Natural killer cell (primary cell): ENCODE results near the gene KIF5C. TPM values are rescaled to one million over a fixed set of nuclear protein-coding genes. Genes with fewer than 3 reads are reported as not detected.

Source experiments
- ATAC-seq, 3 donors: fragments of 150-1000 bp in 2 of 3; fragments of 200-7000 bp in 1 of 3; cut with Tn5 transposase; 1 replicate in 1 of 3; 2 replicates in 2 of 3; pipeline ENCODE4 v1.10.0; 2021; ENCODE audit warnings: mild to moderate bottlenecking in 2 of 3, moderate library complexity in 2 of 3
- DNase-seq, 2 donors: peaks; one replicate each; pipeline versions ENCODE4 v3.0.0 to v3.0.0-alpha.2; 2013 to 2021; ENCODE audit warnings: mixed read lengths in 1 of 2
- H3K27ac ChIP-seq: one replicate; pipeline ENCODE4 v1.5.1; 2013; ENCODE audit warnings: mild to moderate bottlenecking, low read length
- H3K27me3 ChIP-seq: one replicate; pipeline ENCODE4 v1.6.1; 2013; ENCODE audit warnings: low read length; ENCODE audit not compliant: control insufficient read depth, insufficient read depth
- H3K36me3 ChIP-seq: one replicate; pipeline ENCODE4 v1.6.1; 2013; ENCODE audit warnings: low read length; ENCODE audit not compliant: control insufficient read depth, insufficient read depth
- H3K4me1 ChIP-seq: one replicate; pipeline ENCODE4 v1.6.1; 2013; ENCODE audit warnings: low read length; ENCODE audit not compliant: control insufficient read depth, insufficient read depth
- H3K4me3 ChIP-seq: one replicate; pipeline ENCODE4 v1.5.1; 2013; ENCODE audit warnings: low read length
- H3K9me3 ChIP-seq: one replicate; pipeline ENCODE4 v1.6.1; 2013; ENCODE audit warnings: low read length; ENCODE audit not compliant: control insufficient read depth, insufficient read depth
- H3K27ac Mint-ChIP-seq, 2 donors: one replicate each; pipeline ENCODE4 v1.8.0; 2022; ENCODE audit warnings: mild to moderate bottlenecking in 2 of 2, mixed read lengths in 2 of 2, moderate library complexity in 1 of 2
- H3K27me3 Mint-ChIP-seq, 2 donors: one replicate each; pipeline ENCODE4 v1.8.0; 2022; ENCODE audit warnings: low read depth in 2 of 2, mixed read lengths in 2 of 2
- H3K36me3 Mint-ChIP-seq: one replicate; pipeline ENCODE4 v1.8.0; 2022; ENCODE audit warnings: mixed read lengths
- H3K4me1 Mint-ChIP-seq, 2 donors: one replicate each; pipeline ENCODE4 v1.8.0; 2022; ENCODE audit warnings: mixed read lengths in 2 of 2
- H3K4me3 Mint-ChIP-seq: one replicate; pipeline ENCODE4 v1.8.0; 2022; ENCODE audit warnings: mild to moderate bottlenecking, moderate library complexity, mixed read lengths
- H3K9me3 Mint-ChIP-seq, 2 donors: one replicate each; pipeline ENCODE4 v1.8.0; 2022; ENCODE audit warnings: mixed read lengths in 2 of 2
- CTCF ChIP-seq: fragments of 200-600 bp; IDR thresholded peaks from one replicate; pipeline ENCODE4 v1.8.0; 2022; ENCODE audit warnings: antibody characterized with exemption
- WGBS: methylation state at CpG from one replicate; pipeline ENCODE4 v1.1.7; 2013; ENCODE audit warnings: missing lambda C conversion rate; ENCODE audit not compliant: insufficient coverage; 5-methylcytosine and 5-hydroxymethylcytosine counted together
- intact Hi-C: fragments of 100-400 bp; cut with micrococcal nuclease; formaldehyde crosslinking; loops from one replicate; pipeline ENCODE4 v1.14.2; 2022
- total RNA-seq, 4 donors: library from RNA; stranded (reverse); fragments of 120-200 nt in 1 of 4; gene quantifications; one replicate each; pipeline versions ENCODE4 v1.2.3 to v1.2.4, GENCODE V29; 2013 to 2022

The KIF5C gene
- total RNA-seq, 3 donors from 2014 or later (not counting 1 experiment from before 2014, with no cell fraction given): 0.42 to 2.7 (median 1.8) TPM

DNA sequence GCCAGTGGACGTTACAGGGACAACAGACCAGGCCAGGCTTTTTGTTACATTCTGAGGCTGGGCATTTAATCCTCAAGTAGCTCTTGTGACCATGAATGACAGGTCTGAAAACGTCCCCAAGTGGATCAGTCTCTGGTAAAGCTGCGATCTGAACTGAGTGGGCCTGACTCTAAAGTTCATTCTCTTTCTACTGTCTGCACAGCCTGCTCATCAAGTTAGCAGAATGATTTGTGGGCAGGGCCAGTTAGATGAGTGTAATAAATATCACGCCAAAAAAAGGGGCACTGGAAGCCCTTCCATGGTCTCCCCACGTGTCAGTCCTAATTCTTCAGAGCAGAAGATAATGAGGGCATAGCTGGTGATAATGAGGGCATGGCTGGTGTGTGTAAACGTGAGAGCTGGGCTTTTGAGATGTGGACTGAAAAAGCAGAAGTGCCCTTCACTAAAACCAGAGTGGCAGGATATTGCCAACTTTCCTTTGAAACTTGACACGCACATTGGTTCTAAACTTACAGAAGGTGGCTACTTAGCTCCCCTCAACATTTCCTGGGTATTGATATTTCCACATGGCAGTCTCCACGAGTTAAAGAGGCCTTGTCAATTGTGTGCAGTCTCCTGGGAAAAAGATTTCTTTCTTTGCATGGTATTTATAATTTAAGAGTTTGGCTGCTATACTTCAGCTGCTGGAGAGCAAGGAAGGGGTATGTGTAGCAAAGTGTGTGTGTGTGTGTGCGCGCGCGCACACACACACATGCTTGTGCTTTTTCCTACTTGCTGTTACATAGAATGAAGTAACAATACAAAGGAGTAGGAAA is 90.8 kb downstream of the KIF5C start:
- Mint-ChIP-seq H3K27me3 (peaks cover 0 to 6% of the 10 kb centered on the region in 2 donors), H3K27ac (no peak overlapping the region), H3K9me3 (no peaks in the 10 kb centered on the region), H3K4me1 (peaks cover 14% of the 10 kb centered on the region in 2 donors), H3K36me3 (no peaks in the 10 kb centered on the region), H3K4me3 (no peak overlapping the region)
- Histone ChIP-seq H3K27ac (no peak overlapping the region), H3K36me3 (no peaks in the 10 kb centered on the region), H3K4me3 (no peak overlapping the region), H3K9me3 (no peaks in the 10 kb centered on the region), H3K27me3 (no peaks in the 10 kb centered on the region), H3K4me1 (peaks cover 4% of the 10 kb centered on the region)
- no peak for DNase-seq
- intact Hi-C loops: no loop called here
- TF ChIP-seq CTCF: no peak
- WGBS: 59% methylated on average over 12 of the region's 12 CpGs
- peak in 1 of 3 donors; percentile 27 for ATAC-seq

GRCh38 chr2:148966438-148966758 is 91.4 kb downstream of the KIF5C start:
- Histone ChIP-seq H3K4me1 (peaks cover 4% of the 10 kb centered on the region), H3K4me3 (no peak overlapping the region), H3K27me3 (no peaks in the 10 kb centered on the region), H3K36me3 (no peaks in the 10 kb centered on the region), H3K9me3 (no peaks in the 10 kb centered on the region), H3K27ac (no peak overlapping the region)
- intact Hi-C loops: no loop called here
- no peak for TF ChIP-seq CTCF
- ATAC-seq (peak in 1 of 3 donors; percentile 14), DNase-seq (no peak)
- Mint-ChIP-seq H3K27ac (no peak overlapping the region), H3K27me3 (peaks cover 0 to 6% of the 10 kb centered on the region in 2 donors), H3K4me1 (peaks cover 19 to 20% of the 10 kb centered on the region in 2 donors), H3K36me3 (no peaks in the 10 kb centered on the region), H3K9me3 (no peaks in the 10 kb centered on the region), H3K4me3 (no peak overlapping the region)
- 83% methylated on average over 1 of the region's 1 CpG for WGBS

- peaks cover 8% of the 10 kb centered on the region for H3K4me1 ChIP-seq
- no peaks in the 10 kb centered on the region for H3K9me3 ChIP-seq
- ATAC-seq (no peak), DNase-seq (no peak)
- no peak for TF ChIP-seq CTCF
- no peaks in the 10 kb centered on the region for H3K36me3 ChIP-seq
- intact Hi-C loops: no loop called here
- peaks cover 23 to 26% of the 10 kb centered on the region in 2 donors for H3K4me1 Mint-ChIP-seq
- peaks cover 0 to 3% of the 10 kb centered on the region in 2 donors for H3K27me3 Mint-ChIP-seq
- H3K36me3 Mint-ChIP-seq: no peaks in the 10 kb centered on the region
- no peaks in the 10 kb centered on the region for H3K27me3 ChIP-seq
- 95% methylated on average over 7 of the region's 7 CpGs for WGBS
- peak overlapping the region in 1 of 2 donors; percentile 39 for H3K27ac Mint-ChIP-seq
- no peaks in the 10 kb centered on the region for H3K9me3 Mint-ChIP-seq
- no peak overlapping the region for H3K4me3 ChIP-seq
- H3K27ac ChIP-seq: no peak overlapping the region
- no peak overlapping the region for H3K4me3 Mint-ChIP-seq
These were observed 92.0 kb downstream of the KIF5C start for GRCh38 chr2:148967056-148967455.
